HFFc6 (cell line): ENCODE data around the gene PSTPIP2. TPM values are rescaled to one million over a fixed set of nuclear protein-coding genes. Genes with fewer than 3 reads are reported as not detected.

Experiments
- DNase-seq: peaks from one replicate; pipeline ENCODE4 v3.0.0-alpha.2; 2018
- H3K27ac Mint-ChIP-seq: 2 replicates; pipeline ENCODE4 v1.8.0; 2020; ENCODE audit warnings: mild to moderate bottlenecking, mixed read lengths
- H3K27me3 Mint-ChIP-seq: 2 replicates; pipeline ENCODE4 v1.8.0; 2021; ENCODE audit warnings: mild to moderate bottlenecking, moderate library complexity, mixed read lengths; ENCODE audit not compliant: insufficient read depth
- H3K36me3 Mint-ChIP-seq: 2 replicates; pipeline ENCODE4 v1.8.0; 2021; ENCODE audit warnings: low read depth, mixed read lengths
- H3K4me1 Mint-ChIP-seq: 2 replicates; pipeline ENCODE4 v1.8.0; 2020; ENCODE audit warnings: low read depth, mixed read lengths
- H3K4me3 Mint-ChIP-seq: 2 replicates; pipeline ENCODE4 v1.8.0; 2020; ENCODE audit warnings: mild to moderate bottlenecking, moderate library complexity, mixed read lengths
- H3K9me3 Mint-ChIP-seq: 2 replicates; pipeline ENCODE4 v1.8.0; 2020; ENCODE audit warnings: mild to moderate bottlenecking, mixed read lengths
- CTCF ChIP-seq: fragments of 200-600 bp; sonication (generic); IDR thresholded peaks from 2 replicates; pipeline ENCODE4 v1.5.0; 2021; ENCODE audit warnings: antibody characterized with exemption, mild to moderate bottlenecking
- total RNA-seq, 6 experiments: library from RNA; stranded (reverse); fragmentation: NEBNext Ultra II Directional; extraction: Animal tissue kit (Norgen Biotek cat#: 25700); gene quantifications; 2 replicates in 1 of 6; 3 replicates in 5 of 6; pipeline ENCODE4 v1.2.3, GENCODE V29; 2021

The PSTPIP2 gene
- total RNA-seq, 6 experiments from 2014 or later: 7.8 to 10.4 (median 8.7) TPM

- H3K9me3 Mint-ChIP-seq: no peaks in the 10 kb centered on the region
- peaks cover 50% of the 10 kb centered on the region for H3K4me1 Mint-ChIP-seq
- no peaks in the 10 kb centered on the region; the same call in 1 of the 2 replicates for H3K27me3 Mint-ChIP-seq
- H3K27ac Mint-ChIP-seq: no peak overlapping the region
- H3K4me3 Mint-ChIP-seq: no peak overlapping the region
- TF ChIP-seq CTCF: no peak
- H3K36me3 Mint-ChIP-seq: 0 out of 2 replicates have a peak, but pooled peaks cover 4% of the 10 kb centered on the region
- DNase-seq: no peak
These were observed 3.3 kb downstream of the PSTPIP2 start for GRCh38 chr18:46068763-46069162.

GRCh38 chr18:46067438-46068007, 4.5 kb downstream of the PSTPIP2 start:
- peaks cover 37% of the 10 kb centered on the region for H3K4me1 Mint-ChIP-seq
- no peak overlapping the region for H3K27ac Mint-ChIP-seq
- H3K9me3 Mint-ChIP-seq: no peaks in the 10 kb centered on the region
- no peak overlapping the region for H3K4me3 Mint-ChIP-seq
- 0 out of 2 replicates have a peak, but pooled peaks cover 4% of the 10 kb centered on the region for H3K36me3 Mint-ChIP-seq
- DNase-seq: peak; percentile 11
- no peaks in the 10 kb centered on the region; the same call in 1 of the 2 replicates for H3K27me3 Mint-ChIP-seq
- TF ChIP-seq CTCF: no peak

GRCh38 chr18:46062781-46063180, 9.3 kb downstream of the PSTPIP2 start:
- Mint-ChIP-seq H3K27ac (no peak overlapping the region), H3K9me3 (no peaks in the 10 kb centered on the region), H3K4me1 (peaks cover 6% of the 10 kb centered on the region), H3K4me3 (no peak overlapping the region), H3K27me3 (no peaks in the 10 kb centered on the region; the same call in 1 of the 2 replicates), H3K36me3 (0 out of 2 replicates have a peak, but pooled peaks cover 3% of the 10 kb centered on the region)
- no peak for TF ChIP-seq CTCF
- DNase-seq: no peak

- DNase-seq: no peak
- no peak overlapping the region for H3K27ac Mint-ChIP-seq
- H3K27me3 Mint-ChIP-seq: no peaks in the 10 kb centered on the region; the same call in 1 of the 2 replicates
- no peak for TF ChIP-seq CTCF
- peaks cover 6% of the 10 kb centered on the region for H3K4me1 Mint-ChIP-seq
- H3K36me3 Mint-ChIP-seq: no peaks in the 10 kb centered on the region
- H3K9me3 Mint-ChIP-seq: no peaks in the 10 kb centered on the region
- H3K4me3 Mint-ChIP-seq: no peak overlapping the region
These were observed 10.3 kb downstream of the PSTPIP2 start for GRCh38 chr18:46061796-46062195.

GRCh38 chr18:46061387-46061786, 10.7 kb downstream of the PSTPIP2 start:
- no peak overlapping the region for H3K27ac Mint-ChIP-seq
- no peaks in the 10 kb centered on the region; the same call in 1 of the 2 replicates for H3K27me3 Mint-ChIP-seq
- no peaks in the 10 kb centered on the region for H3K9me3 Mint-ChIP-seq
- H3K4me3 Mint-ChIP-seq: no peak overlapping the region
- H3K36me3 Mint-ChIP-seq: no peaks in the 10 kb centered on the region
- no peak for TF ChIP-seq CTCF
- no peak for DNase-seq
- H3K4me1 Mint-ChIP-seq: peaks cover 6% of the 10 kb centered on the region
